HG03521 (cell line): ENCODE measurements around the gene GJB1.

Experiments
- ATAC-seq: cut with Tn5 transposase; IDR thresholded peaks from one replicate; pipeline ENCODE4 v1.9.1; 2021; ENCODE audit warnings: mild to moderate bottlenecking, moderate library complexity; ENCODE audit not compliant: unreplicated experiment

The GJB1 gene

GRCh38 chrX:71214604-71215337 is 8.3 kb upstream of the GJB1 start:
- ATAC-seq, result no peak

GRCh38 chrX:71215338-71215912 is 7.6 kb upstream of the GJB1 start:
- no peak for ATAC-seq

- no peak for ATAC-seq
Observed at GRCh38 chrX:71216485-71216884, 6.5 kb upstream of the GJB1 start.

- ATAC-seq, result no peak
Observed at GRCh38 chrX:71217298-71217697, 5.7 kb upstream of the GJB1 start.

GRCh38 chrX:71221145-71221544 is 1.9 kb upstream of the GJB1 start:
- ATAC-seq, result no peak

GRCh38 chrX:71224098-71224708 is 1.2 kb downstream of the GJB1 start:
- ATAC-seq, result no peak

GRCh38 chrX:71225009-71225408 is 2.0 kb downstream of the GJB1 start:
- no peak for ATAC-seq

GRCh38 chrX:71225676-71226075 is 2.7 kb downstream of the GJB1 start:
- no peak for ATAC-seq

- no peak for ATAC-seq
Observed at GRCh38 chrX:71227370-71228062, 4.5 kb downstream of the GJB1 start.

GRCh38 chrX:71228063-71228642 is 5.1 kb downstream of the GJB1 start:
- ATAC-seq, result no peak

GRCh38 chrX:71235482-71235881 is 12.5 kb downstream of the GJB1 start:
- no peak for ATAC-seq

GRCh38 chrX:71236836-71237235 is 13.8 kb downstream of the GJB1 start:
- ATAC-seq, result no peak

GRCh38 chrX:71239781-71240180 is 16.8 kb downstream of the GJB1 start:
- ATAC-seq, result no peak

- ATAC-seq, result no peak
Observed at GRCh38 chrX:71241301-71241700, 18.3 kb downstream of the GJB1 start.

- ATAC-seq, result no peak
Observed at GRCh38 chrX:71244359-71245128, 21.5 kb downstream of the GJB1 start.

GRCh38 chrX:71245159-71245558 is 22.1 kb downstream of the GJB1 start:
- ATAC-seq, result no peak

- ATAC-seq, result no peak
Observed at GRCh38 chrX:71250841-71251240, 27.8 kb downstream of the GJB1 start.

GRCh38 chrX:71251466-71251973 is 28.5 kb downstream of the GJB1 start:
- ATAC-seq, result no peak

GRCh38 chrX:71252221-71252620 is 29.2 kb downstream of the GJB1 start:
- ATAC-seq, result no peak
